HG02852 (cell line): ENCODE data around the gene MKX.

Experiments used
- ATAC-seq: cut with Tn5 transposase; IDR thresholded peaks from one replicate; pipeline ENCODE4 v1.9.1; 2021; ENCODE audit warnings: mild to moderate bottlenecking, moderate library complexity; ENCODE audit not compliant: unreplicated experiment

MKX gene

DNA sequence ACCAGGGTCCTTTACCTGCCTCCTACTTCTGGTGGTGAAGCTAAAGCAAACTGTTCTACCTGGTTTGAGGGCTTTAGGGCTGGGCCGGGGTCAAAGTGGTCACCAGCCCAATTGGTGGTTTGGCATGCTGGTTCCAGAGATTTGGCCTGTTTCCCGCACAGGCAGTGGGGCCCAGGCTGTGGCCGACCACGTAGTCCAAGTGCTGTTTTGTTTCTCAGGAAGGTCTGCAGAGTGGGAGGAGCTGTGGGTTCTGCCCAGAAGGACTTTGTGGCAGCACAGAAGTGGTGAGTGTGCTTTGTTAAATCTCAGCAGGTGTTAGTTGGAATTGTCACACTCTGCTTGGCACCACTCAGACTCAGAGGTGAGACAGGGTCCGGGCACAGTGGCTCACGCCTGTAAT is 85.8 kb downstream of the MKX start:
- ATAC-seq: no peak

GRCh38 chr10:27658788-27659187 is 86.8 kb downstream of the MKX start:
- ATAC-seq: no peak

GRCh38 chr10:27655296-27655695 is 90.3 kb downstream of the MKX start:
- no peak for ATAC-seq

GRCh38 chr10:27654284-27654683 is 91.3 kb downstream of the MKX start:
- no peak for ATAC-seq

DNA sequence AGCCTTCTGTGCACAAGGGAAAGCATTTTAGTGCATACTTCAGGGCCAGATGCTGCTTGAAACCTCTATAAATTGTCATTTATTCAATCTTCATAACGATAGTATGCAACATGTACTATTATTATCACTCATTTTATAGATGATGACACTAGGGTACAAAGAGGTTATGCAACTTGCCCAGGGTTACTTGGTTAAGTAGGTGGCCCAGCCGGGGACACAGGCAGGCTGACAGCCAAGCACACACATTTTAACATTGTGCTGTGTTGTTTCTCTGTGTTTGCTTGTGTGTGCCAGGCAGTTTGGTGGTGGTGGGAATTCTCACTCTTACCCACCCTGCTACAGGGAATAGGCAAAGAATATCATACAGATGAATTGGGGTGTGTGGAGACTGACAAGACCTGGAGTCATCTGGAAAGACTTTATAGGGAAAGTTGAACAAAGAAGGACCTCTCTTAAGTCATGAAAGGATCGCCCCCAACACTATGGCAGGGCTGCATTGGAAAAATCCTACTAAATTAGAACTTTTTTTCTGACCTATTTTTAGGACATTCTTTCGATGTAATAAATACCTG is 98.9 kb downstream of the MKX start:
- no peak for ATAC-seq

- ATAC-seq: no peak
These were observed 99.4 kb downstream of the MKX start for GRCh38 chr10:27646194-27646593.

GRCh38 chr10:27644307-27644939 is 101.2 kb downstream of the MKX start:
- no peak for ATAC-seq

- ATAC-seq: no peak
These were observed 102.3 kb downstream of the MKX start for GRCh38 chr10:27643301-27643700.

GRCh38 chr10:27642023-27642589 is 103.5 kb downstream of the MKX start:
- no peak for ATAC-seq

- ATAC-seq: no peak
These were observed 107.4 kb downstream of the MKX start for GRCh38 chr10:27638071-27638750.

DNA sequence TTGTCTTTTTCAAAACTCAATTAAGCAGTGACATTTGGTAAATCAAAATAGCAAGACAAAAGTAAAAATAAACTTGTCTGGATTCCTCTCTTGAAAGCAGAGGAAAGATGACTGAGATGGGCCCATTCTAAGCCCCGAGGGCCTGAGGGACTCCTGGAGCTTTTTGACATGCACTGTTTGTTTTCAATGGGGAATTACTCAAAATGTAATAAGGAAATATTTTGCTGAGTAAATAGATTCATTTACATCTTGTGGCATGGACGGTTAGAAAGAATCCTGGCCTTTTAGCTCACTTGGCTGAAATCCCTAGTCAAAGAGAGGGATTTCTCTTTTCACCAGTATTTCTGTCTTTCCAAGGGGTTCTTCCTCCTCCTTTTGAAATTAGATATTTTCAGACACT is 108.0 kb downstream of the MKX start:
- ATAC-seq: no peak

GRCh38 chr10:27636816-27637215 is 108.8 kb downstream of the MKX start:
- ATAC-seq: no peak

DNA sequence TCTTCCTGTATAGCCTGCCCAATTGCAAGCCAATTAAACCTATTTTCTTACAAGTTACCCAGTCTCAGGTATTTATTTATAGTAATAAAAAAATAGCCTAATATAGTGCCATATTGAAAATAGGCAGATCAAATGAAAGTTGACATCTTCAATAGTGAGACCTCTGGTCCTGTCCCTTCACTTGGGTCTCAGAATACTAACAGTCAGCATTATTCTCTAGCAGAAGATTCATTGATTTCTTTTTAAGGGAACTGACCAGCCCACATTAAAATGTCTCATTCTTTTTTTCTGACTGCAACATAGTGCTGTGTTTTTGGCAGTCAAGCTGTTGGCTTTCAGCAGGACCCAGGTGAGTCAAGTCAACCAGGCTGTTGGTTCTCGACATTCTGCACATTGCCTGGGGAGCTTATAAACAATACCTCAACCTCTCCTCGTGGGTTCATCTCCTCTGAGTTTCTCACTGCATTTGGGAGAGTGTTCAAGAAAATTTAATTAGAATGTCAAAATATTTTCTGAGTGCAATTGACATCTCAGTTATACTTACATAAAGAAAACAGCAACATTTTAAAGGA is 109.8 kb downstream of the MKX start:
- no peak for ATAC-seq

DNA sequence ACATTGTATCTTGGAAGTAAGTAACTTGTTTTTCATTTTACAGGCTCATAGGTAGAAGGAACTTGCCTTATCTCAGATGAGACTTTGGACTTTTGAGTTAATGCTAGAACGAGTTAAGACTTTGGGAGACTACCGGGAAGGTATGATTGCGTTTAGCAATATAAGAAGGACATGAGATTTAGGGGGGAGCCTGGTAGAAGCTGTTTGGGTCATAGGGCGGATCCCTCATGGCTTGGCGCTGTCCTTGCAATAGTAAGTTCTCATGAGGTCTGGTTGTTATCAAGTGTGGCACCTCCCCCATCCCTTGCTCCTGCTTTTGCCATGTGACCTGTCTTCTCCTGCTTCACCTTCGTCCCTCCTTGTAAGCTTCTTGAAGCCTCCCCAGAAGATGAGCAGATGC is 110.3 kb downstream of the MKX start:
- ATAC-seq: no peak

DNA sequence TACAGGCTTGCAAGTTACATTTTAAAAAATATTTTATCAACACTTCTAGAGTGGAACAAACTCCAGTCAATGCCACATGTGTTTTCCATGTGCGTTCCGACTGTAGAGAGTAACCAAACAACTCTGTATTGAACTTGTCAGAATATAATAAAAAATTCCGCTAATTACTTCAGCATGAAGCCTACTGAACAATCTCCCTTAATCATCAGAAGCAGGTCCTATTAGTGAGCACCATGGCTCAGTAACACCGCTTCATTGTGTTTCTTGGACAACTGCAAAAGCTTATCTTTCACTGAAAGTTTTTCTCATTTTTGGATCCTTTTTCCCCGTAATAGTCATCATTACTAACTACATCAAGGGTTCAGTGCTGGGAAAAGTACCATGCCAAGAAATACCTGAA is 117.0 kb downstream of the MKX start:
- ATAC-seq: no peak

DNA sequence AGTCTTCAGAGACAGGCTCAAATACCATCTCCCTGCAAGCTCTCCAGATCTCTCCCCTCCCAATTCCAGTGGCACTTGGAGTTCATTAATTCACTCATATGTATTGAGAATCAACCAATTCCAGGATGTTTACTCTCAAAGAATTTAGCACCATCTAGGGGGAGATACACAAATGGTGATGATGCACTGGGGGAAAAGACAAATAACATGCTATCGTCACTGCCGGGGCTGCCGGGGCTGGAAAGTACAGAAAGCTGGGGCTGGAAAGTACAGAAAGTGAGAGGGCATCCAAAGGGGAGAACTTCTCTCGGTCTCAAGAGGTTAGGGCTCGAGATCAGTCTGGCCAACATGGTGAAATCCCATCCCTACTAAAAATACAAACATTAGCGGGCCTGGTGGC is 118.7 kb downstream of the MKX start:
- ATAC-seq: no peak

DNA sequence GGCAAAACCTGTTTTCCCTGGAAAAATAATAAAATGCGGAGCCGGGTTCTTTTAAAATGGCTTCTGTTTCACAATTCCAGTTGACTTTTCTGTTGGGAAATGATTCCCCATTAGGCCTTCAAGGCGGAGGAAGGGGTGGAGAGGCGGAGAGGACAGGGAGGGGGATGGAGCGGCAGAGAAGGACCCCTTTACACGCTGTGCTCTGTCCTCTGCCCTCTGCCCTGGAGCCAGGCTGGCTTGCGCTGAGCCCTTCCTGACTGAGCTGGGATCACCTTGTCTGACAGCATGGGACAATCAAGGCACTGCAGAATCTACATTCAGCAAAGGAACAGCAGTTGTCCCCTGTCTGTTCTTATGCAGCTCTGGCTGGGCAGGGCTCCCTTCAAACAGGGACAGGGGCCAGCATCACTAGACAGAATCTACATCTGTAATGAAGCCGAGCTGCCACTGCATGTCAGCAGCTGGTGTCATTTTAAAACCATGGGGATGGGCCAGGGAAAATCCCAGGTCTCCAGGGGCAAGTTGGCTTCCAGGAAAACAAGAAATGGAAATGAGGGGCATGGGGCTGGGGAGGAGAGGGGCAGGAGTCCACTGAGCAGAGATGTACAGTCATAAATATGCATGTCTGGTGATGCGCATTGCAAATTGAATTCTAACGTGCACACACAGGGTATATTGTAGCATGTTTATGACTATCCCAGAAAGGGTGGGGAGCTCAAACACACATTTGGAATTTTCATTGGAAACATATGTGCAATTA is 120.0 kb downstream of the MKX start:
- no peak for ATAC-seq

GRCh38 chr10:27624941-27625340 is 120.7 kb downstream of the MKX start:
- ATAC-seq: no peak
